ENCODE data around the gene IFITM10.

DNA sequence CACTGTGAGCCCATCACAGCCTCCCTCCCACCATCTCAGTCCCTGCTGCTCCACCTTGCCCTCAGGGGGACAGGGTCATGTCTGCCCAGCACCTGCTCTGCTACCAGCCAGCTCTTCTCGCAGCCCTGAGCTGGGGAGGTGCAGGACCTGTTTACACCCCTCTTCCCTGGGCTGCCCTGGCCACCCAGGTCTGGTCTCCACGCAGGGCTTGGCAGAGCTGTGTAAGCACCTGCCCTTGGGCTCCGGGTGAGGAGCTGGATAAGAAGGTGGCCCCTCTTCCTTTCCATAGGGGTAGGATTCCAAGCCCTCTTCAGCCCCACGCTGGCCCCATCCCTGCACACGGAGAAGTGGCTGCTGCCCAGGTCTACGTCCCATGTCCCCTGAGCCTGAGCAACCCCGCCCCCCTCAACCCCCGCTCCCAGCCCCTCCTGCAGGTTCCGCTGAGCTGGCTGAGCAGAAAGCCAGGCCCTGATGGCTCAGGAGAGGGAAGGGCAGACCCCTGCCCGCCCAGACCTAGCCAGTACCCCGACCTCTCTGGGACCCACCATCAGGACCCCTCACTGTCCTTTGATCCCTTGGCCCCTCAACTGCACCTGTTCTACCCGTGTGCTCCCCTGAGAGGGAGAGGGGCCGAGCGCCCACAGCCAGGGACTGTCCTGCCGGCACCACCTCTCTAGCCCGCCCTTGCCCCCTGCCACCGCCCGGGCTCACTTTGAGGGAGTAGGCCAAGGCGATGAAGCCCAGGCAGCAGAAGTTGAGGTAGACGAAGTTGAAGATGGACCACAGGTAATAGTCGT lies 3.2 kb downstream of the IFITM10 start:
- TF ChIP-seq, protein P1, sequence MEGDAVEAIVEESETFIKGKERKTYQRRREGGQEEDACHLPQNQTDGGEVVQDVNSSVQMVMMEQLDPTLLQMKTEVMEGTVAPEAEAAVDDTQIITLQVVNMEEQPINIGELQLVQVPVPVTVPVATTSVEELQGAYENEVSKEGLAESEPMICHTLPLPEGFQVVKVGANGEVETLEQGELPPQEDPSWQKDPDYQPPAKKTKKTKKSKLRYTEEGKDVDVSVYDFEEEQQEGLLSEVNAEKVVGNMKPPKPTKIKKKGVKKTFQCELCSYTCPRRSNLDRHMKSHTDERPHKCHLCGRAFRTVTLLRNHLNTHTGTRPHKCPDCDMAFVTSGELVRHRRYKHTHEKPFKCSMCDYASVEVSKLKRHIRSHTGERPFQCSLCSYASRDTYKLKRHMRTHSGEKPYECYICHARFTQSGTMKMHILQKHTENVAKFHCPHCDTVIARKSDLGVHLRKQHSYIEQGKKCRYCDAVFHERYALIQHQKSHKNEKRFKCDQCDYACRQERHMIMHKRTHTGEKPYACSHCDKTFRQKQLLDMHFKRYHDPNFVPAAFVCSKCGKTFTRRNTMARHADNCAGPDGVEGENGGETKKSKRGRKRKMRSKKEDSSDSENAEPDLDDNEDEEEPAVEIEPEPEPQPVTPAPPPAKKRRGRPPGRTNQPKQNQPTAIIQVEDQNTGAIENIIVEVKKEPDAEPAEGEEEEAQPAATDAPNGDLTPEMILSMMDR (conservative IDR thresholded peaks at IDR 0.05 in 1 of 2, IDR thresholded peaks at IDR 0.05 in 1 of 2; ENCODE audit: extremely low read depth in 1 of 2, insufficient read depth in 1 of 2, low read depth in 1 of 2, low read length in 2 of 2): no peak
- TF ChIP-seq EZH2 (IDR thresholded peaks at IDR 0.05; ENCODE audit: borderline replicate concordance, low read length): no peak

All from mammary epithelial cell (primary cell).